ENCODE results near the gene BBC3. TPM values are rescaled to one million over a fixed set of nuclear protein-coding genes. Genes with fewer than 3 reads are reported as not detected.
A peak's percentile ranks its signal among the peaks of the same experiment; 100 is the strongest.

BBC3 gene
- total RNA-seq, 1 donor from 2014 or later = 11.5 TPM

DNA sequence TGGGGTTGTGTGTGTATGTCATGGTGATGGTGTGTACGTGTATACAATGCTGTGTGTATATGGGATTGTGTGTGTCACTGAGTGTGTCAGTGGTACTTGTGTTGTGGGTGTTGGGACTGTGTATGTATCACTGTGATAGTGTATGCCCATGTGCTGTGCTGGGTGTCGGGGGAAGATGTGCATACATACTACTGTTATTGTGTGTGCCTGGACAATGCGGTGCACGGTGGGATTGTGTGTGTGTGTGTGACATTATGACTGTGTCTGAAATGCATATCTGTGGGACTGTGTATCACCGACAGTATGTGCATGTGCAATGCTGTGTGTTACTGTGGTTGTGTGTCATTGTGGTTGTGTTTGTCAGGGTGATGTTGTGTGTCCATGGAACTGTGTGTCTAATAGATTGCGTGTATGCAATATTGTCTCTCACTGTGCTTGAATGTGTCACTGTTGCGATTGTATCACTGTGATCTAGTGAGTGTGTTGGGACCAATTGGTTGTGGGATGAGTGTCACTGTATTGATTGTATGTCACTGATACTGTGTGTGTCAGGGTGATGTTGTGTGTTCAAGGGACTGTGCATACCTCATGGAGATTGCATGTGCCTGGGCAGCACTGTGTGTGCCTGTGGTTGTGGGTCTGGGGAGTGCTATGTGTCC, 11.0 kb upstream of the BBC3 start:
- Mint-ChIP-seq H3K27ac (no peak overlapping the region), H3K4me1 (peaks cover 30% of the 10 kb centered on the region), H3K27me3 (peaks cover 4% of the 10 kb centered on the region), H3K4me3 (no peak overlapping the region), H3K9me3 (no peaks in the 10 kb centered on the region), H3K36me3 (ENCODE audit: low read depth) (no peaks in the 10 kb centered on the region)
- DNase-seq (no peak), ATAC-seq (ENCODE audit: low read depth) (no peak)
- intact Hi-C loops (cut with micrococcal nuclease) = loop anchor here (1.0 kb wide), 1 partner anchor 129 kb away; the partner anchor contains the start of gene ZC3H4
- ChIA-PET CTCF (interaction anchor here (1.2 to 6.8 kb wide), 2 partner anchors 10 to 31 kb away, joined by 3 to 378 read pairs; no protein-coding TSS in a partner anchor), POLR2A (interaction anchor here (1.3 to 6.4 kb wide), 5 partner anchors 14 to 55 kb away, joined by 3 to 152 read pairs (median 61); partner anchors contain the start of gene CCDC9)
- TF ChIP-seq, protein P1, sequence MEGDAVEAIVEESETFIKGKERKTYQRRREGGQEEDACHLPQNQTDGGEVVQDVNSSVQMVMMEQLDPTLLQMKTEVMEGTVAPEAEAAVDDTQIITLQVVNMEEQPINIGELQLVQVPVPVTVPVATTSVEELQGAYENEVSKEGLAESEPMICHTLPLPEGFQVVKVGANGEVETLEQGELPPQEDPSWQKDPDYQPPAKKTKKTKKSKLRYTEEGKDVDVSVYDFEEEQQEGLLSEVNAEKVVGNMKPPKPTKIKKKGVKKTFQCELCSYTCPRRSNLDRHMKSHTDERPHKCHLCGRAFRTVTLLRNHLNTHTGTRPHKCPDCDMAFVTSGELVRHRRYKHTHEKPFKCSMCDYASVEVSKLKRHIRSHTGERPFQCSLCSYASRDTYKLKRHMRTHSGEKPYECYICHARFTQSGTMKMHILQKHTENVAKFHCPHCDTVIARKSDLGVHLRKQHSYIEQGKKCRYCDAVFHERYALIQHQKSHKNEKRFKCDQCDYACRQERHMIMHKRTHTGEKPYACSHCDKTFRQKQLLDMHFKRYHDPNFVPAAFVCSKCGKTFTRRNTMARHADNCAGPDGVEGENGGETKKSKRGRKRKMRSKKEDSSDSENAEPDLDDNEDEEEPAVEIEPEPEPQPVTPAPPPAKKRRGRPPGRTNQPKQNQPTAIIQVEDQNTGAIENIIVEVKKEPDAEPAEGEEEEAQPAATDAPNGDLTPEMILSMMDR (IDR thresholded peaks at IDR 0.05) = no peak

DNA sequence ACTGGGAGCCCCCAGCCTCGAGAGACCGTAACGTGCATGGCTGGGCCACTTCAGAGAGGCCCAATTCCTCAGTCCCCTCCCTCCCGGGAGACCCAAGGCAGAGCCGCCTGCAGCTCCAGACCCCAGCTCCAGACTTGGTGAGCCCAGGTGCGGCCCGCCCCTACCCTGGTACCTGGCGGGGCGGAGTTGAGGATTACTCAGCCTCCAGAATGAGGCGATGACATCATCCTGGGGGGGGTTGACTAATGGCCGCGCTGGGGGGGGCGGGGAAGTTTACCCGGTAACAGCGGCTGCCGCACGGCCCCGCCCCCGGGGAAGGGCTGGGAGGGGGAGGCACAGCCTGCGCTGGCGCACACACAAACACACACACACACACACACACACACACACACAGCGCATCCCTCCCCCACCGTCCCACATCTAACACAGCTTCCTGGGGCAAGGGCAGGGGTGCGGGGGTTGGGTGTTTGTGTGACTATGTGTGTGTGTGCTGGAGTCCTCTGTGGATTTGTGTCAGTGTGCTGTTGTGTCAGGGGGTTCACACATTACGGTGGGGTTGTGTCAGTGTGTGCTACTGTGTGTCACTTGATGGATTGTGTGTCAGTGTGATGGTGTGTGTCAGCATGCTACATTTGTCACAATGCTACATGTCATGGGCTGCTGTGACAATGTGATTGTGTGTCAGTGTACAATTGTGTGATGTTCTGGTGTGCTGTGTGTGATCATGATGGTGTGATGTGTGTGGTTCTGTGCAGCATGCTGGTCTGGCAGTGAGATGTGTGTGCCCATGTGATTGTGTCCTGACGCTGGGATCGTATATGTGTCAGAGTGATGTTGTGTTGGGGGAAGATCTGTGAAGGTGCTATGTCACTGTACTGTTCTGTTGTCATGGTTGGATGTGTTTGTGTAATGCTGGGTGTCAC, 10.3 kb upstream of the BBC3 start:
- CTCF ChIA-PET = interaction anchor here (1.2 kb wide), 1 partner anchor 31 kb away, joined by 5 read pairs; no protein-coding TSS in a partner anchor
- H3K36me3 Mint-ChIP-seq (ENCODE audit: low read depth) = no peaks in the 10 kb centered on the region
- DNase-seq = peak; percentile 66
- peak; percentile 51 for ATAC-seq (ENCODE audit: low read depth)
- peaks cover 4% of the 10 kb centered on the region for H3K27me3 Mint-ChIP-seq
- no peaks in the 10 kb centered on the region for H3K9me3 Mint-ChIP-seq
- H3K27ac Mint-ChIP-seq = no peak overlapping the region
- TF ChIP-seq, protein P1 (IDR thresholded peaks at IDR 0.05) = no peak
- POLR2A ChIA-PET = interaction anchor here (0.5 to 6.2 kb wide), 7 partner anchors 12 to 223 kb away, joined by 3 to 61 read pairs (median 4); no protein-coding TSS in a partner anchor
- intact Hi-C loops (cut with micrococcal nuclease) = loop anchor here (1.0 kb wide), 1 partner anchor 128 kb away; the partner anchor contains the start of gene ZC3H4
- peaks cover 31% of the 10 kb centered on the region for H3K4me1 Mint-ChIP-seq
- no peak overlapping the region for H3K4me3 Mint-ChIP-seq

DNA sequence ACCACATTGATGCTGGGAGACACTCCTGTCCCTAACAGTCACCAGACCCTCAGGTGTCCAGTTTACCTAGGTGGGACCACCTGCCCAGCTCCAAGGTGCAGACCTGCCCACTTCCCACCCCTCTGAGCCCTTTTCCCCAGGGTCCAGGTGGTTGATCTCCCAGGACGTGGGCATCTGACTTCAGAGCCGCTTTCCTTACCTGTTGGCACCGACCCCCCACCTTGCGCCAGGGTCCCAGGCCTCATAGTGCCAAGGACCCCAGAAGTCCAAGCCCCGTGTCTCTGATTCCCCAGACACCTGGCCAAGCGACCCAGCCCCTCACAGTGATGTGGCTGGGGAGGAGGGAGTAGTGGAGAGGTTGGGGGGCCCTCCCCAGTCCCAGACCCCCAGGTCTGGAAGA, 9.6 kb upstream of the BBC3 start:
- intact Hi-C loops (cut with micrococcal nuclease) = no loop called here
- ChIA-PET CTCF (interaction anchor here (1.2 kb wide), 1 partner anchor 30 kb away, joined by 5 read pairs; no protein-coding TSS in a partner anchor), POLR2A (interaction anchor here (0.5 to 6.2 kb wide), 7 partner anchors 12 to 222 kb away, joined by 3 to 61 read pairs (median 4); no protein-coding TSS in a partner anchor)
- Mint-ChIP-seq H3K4me3 (peak overlapping the region; percentile 35), H3K9me3 (no peaks in the 10 kb centered on the region), H3K27ac (no peak overlapping the region), H3K27me3 (peaks cover 4% of the 10 kb centered on the region), H3K4me1 (peaks cover 32% of the 10 kb centered on the region), H3K36me3 (ENCODE audit: low read depth) (no peaks in the 10 kb centered on the region)
- DNase-seq (no peak), ATAC-seq (ENCODE audit: low read depth) (no peak)
- TF ChIP-seq, protein P1 (IDR thresholded peaks at IDR 0.05) = no peak

DNA sequence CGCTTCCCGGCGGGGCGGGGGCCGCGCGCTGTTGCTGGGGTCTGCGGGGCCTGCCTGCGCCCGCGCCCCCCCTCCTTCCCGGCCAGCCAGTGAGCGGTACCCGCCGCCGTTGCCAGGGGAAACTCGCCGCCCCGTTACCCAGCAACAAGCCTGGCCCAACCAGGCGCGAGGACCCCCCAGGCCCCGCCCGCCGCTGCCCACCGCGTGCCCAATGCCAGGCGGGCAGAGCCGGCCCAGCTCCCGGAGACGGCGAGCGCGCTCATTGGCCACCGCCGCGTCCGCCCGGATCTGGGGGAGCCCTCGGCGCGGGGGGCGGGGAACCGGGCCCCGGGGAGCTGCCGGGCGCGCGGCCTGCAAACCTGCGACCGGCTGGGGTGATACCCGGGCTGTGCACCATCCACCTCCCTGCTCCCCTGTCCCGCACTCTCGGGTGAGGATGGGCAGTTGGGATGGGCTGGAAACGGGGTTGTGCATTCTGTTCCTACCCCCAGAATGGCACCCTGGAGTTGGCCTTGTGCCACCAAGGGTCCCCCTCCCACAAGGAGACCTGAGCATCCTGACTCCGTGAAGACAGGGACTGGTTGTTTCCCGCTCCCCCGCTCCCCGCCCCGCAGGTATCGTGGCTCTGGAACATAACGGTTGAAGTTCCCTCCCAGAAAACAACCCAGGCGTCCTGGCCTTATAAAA, 8.8 kb upstream of the BBC3 start:
- intact Hi-C loops (cut with micrococcal nuclease) = no loop called here
- Mint-ChIP-seq H3K4me1 (peaks cover 30% of the 10 kb centered on the region), H3K9me3 (no peaks in the 10 kb centered on the region), H3K4me3 (no peak overlapping the region), H3K36me3 (ENCODE audit: low read depth) (no peaks in the 10 kb centered on the region), H3K27ac (no peak overlapping the region), H3K27me3 (peaks cover 3% of the 10 kb centered on the region)
- ChIA-PET CTCF (interaction anchor here (1.2 to 2.2 kb wide), 2 partner anchors 29 kb away, joined by 5 to 10 read pairs; no protein-coding TSS in a partner anchor), POLR2A (interaction anchor here (0.5 to 6.2 kb wide), 9 partner anchors 11 to 126 kb away, joined by 3 to 61 read pairs (median 5); partner anchors contain the start of genes CCDC9 and ZC3H4)
- TF ChIP-seq, protein P1 (IDR thresholded peaks at IDR 0.05) = no peak
- DNase-seq = peak; percentile 55
- ATAC-seq (ENCODE audit: low read depth) = peak; percentile 22
